LNCAP (cell line): ENCODE measurements around the gene ZWILCH.

Source experiments
- TF ChIP-seq, protein P1 (sequence below): fragments of 450-650 bp; IDR thresholded peaks from 2 replicates; pipeline ENCODE4 v1.5.1; 2017; ENCODE audit warnings: mild to moderate bottlenecking

The ZWILCH gene

DNA sequence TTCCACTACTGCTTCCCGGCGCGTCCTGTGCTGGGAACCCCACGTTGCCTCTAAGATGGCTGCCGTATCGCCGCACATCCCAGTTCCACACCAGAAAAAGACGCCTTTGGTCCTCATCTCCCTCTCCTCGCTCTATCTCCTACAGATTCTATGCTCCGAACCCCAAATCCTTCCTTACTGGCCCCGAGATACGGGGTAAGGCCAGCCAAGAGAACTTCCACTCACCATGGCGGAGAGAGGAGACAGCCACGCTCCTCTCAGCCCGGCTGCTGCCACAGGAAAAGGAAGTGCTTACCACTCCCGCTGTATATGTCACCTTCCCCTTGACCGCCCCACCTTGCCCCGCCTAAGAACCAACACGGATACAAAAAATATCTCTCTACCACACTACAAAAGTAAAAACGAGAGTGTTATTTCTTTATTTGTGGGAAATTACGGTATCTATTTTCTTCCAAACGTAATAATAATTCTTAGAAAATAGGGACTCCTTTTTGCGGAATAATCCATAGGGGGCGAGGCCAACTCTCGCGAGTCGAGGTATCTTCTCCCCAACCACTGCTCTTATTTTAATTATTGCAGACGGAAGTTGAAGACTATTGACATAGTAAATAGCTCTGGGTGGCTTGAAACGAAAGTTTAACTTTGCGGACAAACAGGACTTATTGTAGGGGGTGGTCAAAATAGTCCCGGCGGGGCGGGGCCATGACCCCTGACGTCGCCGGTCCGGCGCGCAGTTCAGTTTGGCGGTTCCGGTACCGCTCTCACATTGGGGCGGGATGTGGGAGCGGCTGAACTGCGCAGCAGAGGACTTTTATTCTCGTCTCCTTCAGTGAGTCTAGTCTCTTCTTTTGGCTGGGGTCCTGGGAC is at the start of gene ZWILCH, which contains the start of gene RPL4:
Gene ZWILCH (plus strand): TSS at position 764 of the 867 bp plus-strand sequence. CDS start 13 bp downstream, at position 777.
Gene RPL4 (minus strand): TSS at position 293 of the 867 bp plus-strand sequence. CDS start 65 bp downstream, at position 228.
- TF ChIP-seq, protein P1, sequence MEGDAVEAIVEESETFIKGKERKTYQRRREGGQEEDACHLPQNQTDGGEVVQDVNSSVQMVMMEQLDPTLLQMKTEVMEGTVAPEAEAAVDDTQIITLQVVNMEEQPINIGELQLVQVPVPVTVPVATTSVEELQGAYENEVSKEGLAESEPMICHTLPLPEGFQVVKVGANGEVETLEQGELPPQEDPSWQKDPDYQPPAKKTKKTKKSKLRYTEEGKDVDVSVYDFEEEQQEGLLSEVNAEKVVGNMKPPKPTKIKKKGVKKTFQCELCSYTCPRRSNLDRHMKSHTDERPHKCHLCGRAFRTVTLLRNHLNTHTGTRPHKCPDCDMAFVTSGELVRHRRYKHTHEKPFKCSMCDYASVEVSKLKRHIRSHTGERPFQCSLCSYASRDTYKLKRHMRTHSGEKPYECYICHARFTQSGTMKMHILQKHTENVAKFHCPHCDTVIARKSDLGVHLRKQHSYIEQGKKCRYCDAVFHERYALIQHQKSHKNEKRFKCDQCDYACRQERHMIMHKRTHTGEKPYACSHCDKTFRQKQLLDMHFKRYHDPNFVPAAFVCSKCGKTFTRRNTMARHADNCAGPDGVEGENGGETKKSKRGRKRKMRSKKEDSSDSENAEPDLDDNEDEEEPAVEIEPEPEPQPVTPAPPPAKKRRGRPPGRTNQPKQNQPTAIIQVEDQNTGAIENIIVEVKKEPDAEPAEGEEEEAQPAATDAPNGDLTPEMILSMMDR = no peak

DNA sequence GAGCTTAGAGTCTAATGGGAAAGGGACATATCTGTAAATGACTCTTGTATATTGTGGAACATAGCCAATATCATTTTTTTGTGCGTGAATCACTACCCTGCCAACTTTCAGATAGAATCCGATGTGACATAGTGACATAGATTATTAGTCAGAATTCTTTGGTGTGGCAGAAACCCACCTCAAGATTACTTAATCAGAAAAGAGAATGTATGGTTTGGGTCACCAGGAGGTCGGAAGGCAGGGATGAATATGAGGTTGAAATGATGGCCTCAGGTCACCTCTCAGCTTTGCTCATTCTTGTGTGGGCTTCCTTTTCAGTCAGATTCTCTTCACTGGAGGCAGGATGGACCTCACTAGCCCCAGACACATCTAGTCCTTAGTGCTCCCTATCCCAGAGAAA is 48.9 kb upstream of the ZWILCH start:
- TF ChIP-seq, protein P1 = no peak

DNA sequence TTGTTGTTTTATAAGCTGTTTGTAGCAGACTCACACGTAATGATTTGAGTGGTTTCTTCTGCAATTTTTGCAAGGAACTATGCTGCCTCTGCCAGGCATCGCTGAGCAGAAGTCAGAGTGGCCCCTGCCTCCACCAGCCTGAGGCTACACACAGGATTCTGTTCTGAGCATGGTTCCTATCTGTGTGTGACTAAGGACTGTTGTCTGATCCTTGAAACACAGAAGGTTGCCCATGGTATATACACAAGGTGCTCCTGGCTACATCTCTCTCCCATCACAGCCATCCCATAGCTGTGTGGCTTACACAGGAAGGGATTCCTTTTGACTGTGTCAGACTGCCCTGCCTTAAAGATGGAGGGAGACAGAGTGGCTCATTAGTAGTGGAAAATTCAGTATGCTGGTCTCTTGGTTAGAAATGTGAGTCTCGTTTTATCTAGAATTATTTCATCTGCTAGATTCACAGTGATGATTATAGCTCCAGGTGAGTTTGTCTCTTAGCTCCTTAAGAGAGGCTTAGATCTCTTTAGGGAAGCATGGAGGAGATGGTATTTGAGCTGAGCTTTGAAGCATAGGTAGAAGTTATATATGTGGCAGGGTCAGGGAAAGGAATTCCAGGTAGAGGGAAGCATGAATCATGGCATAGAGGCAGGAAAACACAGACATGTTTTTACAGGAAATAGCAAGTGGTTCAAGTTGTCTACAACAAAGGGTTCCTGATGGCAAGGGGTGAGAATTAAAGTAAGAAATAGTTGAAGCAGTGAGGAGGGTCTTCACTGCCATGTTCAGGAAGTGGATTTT is 45.1 kb upstream of the ZWILCH start:
- TF ChIP-seq, protein P1 = no peak

DNA sequence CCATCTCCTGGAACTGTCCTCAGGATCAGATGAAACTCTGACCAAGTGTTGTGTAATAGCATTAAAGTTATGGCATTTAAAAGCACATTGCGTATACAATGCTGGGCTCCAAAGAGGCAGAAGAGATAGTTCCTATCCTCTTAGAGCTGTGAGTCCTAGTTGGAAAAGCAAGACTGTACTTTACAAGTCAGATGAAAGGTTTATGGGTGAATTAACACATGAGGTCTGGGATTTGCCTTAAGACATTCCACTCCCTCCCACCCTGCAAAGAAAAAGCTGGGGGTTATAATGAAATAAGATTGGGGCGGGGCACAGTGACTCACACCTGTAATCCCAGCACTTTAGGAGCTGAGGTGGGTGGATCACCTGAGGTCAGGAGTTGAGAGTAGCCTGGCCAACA is 43.2 kb upstream of the ZWILCH start:
- TF ChIP-seq, protein P1 = no peak

DNA sequence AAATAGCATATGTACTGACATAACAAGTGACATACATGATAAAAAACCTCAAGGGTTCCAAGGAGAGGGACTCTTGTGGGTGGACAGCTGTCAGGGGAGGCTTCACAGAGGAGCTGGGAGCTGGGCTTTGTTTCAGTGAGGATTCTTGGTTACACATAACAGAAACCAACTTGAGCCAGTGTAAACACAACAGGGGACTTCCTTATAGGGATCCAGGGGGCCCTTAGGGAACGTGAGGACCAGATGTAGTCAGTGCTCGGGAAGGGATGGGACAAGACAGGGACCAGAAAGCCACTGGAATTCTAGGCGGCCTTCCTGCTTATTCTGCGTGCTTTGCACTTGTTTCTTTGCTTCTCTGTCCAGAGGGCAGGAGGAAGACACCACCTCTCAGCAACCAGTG is 42.5 kb upstream of the ZWILCH start:
- TF ChIP-seq, protein P1 = no peak

DNA sequence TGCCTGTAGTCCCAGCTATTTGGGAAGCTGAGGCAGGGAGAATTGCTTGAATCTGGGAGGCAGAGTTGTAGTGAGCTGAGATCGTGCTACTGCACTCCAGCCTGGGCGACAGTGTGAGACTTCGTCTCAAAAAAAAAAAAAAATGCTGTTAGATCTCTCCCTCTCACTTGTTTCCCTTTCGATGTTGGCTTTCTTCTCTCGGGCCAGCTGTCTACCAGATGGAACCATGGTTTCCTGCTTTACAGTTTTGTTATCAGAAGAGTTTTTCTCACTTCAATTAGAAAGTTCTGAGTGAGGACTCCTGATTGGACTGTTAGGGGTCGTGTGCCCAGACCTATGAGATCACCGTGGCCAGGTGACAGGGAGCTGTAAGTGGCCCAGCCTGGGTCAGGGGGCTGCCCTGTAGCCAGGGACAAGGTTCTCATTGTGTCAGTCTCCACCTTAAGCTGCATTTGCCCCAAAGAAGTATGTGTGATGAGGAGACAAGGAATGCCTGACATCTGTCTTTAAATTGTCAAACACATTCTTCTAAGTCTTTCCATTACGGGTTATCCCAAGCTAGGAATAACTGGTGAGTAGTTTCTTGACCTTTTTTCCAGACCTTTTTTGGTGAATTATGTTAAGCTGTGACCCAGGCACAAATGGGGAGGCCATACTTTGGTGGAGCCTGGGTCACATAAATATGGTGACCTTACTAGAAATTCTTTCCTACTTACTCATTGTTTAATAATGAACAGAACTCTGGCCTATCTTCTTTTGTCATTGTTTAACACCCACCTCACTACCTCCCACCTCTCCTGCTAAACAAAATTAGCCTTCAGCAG is 32.7 kb upstream of the ZWILCH start:
- TF ChIP-seq, protein P1 = no peak

DNA sequence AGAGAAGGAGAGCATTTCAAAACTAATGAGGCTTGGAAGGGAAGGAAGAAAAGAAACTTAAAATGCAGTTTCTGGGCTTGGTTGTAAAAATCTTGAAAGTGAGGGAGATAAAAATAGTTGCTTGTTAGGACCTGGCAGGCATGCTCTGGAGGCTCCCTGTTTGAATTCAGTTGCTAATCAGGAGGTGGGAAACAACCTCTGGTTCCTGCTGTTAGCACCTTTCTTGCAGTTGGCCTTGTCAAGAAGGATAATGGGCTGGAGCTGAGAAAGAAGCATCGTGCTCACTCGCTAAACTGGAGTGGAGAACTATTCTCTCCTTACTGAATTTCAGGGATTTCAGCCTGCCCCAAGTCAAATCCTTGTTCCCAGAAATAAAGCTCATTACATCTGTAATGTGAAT is 31.0 kb upstream of the ZWILCH start:
- TF ChIP-seq, protein P1 = no peak
